HG03558 (cell line): ENCODE data around the gene ZNF611.
"Not testable (repeated sequence)": the region's sequence is repeated elsewhere in the genome, so short reads cannot be mapped to it uniquely, and the experiment has no call there.

Experiments used
- ATAC-seq: cut with Tn5 transposase; IDR thresholded peaks from one replicate; pipeline ENCODE4 v1.9.1; 2021; ENCODE audit warnings: moderate number of reproducible peaks; ENCODE audit not compliant: unreplicated experiment; ENCODE audit errors: extremely low read depth

ZNF611 gene

DNA sequence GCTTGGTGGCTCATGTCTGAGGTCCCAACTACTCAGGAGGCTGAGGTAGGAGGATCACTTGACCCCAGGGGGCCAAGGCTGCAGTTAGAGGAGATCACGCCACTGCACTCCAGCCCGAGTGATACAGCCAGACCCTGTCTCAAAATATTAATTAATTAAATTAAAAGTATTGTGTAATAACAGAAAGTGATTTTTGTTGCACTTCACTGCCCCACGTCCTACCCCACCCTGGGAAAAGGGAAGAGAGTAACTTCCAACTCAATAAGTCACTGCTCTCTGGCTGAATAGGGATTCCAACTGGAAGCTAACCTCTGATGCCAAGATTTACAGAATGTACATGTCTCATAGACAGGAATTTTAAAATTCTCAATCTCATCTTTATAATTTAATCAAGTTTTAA, 47.2 kb downstream of the ZNF611 start:
- no peak for ATAC-seq

DNA sequence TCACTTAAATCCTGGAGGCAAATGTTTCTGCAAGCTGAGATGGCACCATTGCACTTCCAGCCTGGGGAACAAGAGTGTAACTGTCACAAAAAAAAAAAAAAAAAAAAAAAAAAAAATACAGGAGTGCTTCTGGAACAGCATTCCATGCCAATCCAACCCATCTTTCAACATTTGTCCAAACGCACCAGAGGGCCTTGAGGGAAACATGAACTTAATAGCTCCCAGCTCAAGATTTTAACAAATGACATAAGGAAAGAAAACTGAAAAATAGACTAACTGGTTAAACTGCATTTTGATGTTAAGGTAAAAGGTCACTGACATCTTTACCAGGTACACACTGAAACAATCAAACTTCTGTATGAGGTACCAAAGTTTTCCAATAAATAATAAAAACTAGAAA, 49.0 kb downstream of the ZNF611 start:
- ATAC-seq: no peak

DNA sequence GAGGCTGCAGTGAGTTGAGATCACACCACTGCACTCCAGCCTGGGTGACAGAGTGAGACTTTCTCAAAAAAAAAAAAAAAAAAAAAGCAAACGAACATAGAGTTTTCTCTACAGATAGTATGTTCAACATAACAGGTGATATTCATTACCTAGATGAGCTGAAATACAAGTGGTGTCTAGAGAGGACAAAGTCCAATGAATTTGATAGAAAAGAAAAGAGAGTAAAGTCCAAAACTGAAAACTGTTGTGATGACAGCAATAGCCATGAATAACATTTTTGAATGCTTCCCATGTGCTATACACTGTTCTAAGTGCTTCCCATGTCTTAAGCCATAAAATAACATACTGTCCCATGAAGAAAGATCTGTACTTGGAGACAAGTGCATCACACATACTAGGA, 53.6 kb downstream of the ZNF611 start:
- not testable (repeated sequence) for ATAC-seq

DNA sequence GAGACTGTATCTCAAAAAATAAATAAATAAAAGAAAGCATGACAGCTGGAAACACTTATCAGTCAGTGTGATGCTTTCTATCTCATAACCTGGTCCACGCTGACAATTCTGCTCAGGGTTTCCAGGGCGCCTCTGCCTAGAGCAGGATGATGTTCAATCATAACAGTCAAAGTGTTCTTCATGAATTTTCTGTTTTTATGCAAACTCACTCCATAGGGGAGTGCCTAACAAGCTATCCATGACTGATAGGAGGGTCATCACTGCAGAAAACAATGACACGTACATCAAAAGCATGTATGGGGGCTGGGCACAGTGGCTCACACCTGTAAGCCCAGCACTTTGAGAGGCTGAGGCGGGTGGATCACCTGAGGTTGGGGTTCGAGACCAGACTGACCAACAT, 55.2 kb downstream of the ZNF611 start:
- ATAC-seq: no peak

DNA sequence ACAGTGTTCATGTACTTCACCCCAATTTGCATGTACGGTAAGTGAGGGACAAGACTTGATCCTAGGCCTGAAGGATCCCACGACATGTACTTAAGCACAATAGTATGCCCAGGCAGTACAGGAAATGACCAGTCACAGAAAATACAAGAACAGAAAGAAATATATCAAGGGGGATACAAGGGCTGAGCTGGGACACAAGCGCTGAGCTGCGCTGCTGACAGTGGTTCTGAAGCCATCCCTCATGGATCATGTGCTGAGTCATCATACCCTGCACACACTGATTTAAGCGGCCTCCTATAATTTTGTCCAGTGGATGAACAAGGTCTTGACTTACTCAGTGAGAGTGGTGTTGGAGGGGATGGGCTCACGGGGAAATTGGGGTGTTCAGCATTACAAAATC, 59.6 kb downstream of the ZNF611 start:
- ATAC-seq: not testable (repeated sequence)

DNA sequence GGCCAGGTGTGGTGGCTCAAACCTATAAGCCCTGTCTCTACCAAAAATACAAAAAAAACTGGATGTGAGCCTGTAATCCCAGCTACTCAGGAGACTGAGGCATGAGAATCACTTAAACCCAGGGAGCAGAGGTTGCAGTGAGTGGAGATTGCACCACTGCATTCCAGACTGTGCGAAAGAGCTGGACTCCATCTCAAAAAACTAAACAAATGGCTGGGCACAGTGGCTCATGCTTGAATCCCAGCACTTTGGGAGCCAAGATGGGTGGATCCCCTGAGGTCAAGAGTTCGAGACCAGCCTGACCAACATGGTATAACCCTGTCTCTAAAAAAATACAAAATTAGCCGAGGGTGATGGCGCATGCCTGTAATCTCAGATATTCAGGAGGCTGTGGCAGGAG, 61.8 kb downstream of the ZNF611 start:
- no peak for ATAC-seq

DNA sequence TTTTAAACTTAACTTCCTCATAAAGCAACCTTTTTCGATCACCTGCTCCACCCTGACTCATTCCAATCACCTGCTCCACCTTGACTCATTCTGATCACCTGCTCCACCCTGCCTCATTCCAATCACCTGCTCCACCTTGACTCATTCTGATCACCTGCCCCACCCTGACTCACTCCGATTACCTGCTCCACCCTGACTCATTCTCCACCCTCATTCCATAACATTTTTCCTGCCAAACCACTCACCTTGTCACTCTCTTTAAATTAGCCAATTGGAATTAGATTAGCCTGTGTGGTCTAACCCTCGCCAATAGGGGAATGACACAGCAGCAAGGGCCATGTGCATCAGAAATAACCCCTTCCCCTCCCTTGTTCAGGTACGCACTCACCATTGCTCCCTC, 64.8 kb downstream of the ZNF611 start:
- no peak for ATAC-seq

DNA sequence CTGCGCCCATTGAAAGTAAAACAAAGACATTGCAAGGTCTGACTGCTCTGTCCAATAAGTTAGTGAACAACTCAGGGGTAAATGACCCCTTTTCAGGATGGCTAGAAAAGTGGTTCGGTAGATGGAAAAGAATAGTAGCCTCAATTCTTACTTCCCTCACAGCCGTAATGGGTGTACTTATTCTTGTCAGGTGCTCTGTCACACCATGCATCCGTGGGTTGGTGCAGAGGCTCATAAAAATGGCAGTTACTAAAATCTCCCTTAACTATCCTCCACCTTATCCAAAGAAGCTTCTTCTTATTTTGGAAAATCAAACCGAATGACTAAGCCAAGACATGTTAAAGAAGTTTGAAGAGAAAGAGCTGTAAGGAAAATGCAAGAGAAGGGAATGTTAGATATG, 65.3 kb downstream of the ZNF611 start:
- no peak for ATAC-seq

DNA sequence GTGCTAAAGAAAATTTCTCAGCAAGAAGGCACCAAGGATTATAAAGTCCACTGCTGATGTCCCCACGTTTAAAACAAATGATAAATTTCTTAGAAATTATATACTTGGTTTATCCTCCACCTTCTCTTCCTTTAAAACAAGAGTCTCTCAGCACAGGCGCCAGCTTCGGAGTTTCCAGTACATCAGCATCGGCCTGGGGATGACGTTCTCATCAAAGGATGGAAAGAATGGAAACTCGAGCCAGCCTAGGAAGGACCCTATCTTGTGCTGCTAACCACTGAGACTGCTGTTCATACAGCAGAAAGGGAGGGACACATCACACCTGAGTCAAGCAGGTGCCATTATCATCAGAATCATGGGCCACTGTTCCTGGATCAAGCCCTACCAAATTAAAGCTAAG, 66.9 kb downstream of the ZNF611 start:
- ATAC-seq: no peak

DNA sequence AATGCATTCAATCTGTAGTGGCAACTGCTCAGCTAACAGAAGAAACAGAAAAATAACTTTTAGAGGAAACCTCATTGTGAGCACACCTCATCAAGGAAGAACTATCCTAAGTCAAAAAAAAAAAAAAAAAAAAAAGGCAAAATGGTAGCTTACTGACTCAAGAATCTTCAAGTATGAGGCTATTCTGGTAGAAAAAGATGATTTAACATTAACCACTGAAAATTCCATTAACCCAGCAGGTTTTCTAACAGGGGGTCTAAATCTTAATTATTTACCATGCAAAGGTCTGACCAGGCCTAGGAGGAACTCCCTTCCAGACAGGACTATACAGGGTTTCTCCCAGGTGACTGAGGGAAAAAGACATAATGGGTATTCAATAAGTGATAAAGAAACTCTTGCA, 68.3 kb downstream of the ZNF611 start:
- no peak for ATAC-seq

DNA sequence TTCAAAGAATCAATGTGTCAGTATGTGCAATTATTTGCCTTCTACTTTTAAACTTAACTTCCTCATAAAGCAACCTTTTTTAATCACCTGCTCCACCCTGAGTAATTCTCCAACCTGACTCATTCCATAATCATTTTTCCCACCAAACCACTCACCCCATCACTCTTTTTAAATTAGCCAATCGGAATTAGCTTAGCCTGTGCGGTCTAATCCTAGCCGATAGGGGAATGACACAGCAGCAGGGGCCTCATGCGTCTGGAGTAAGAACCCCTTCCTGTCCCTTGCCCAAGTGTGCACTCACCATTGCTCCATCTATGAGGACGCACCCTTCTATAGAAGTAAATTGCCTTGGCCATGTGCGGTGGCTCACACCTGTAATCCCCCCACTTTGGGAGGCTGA, 69.3 kb downstream of the ZNF611 start:
- ATAC-seq: no peak

DNA sequence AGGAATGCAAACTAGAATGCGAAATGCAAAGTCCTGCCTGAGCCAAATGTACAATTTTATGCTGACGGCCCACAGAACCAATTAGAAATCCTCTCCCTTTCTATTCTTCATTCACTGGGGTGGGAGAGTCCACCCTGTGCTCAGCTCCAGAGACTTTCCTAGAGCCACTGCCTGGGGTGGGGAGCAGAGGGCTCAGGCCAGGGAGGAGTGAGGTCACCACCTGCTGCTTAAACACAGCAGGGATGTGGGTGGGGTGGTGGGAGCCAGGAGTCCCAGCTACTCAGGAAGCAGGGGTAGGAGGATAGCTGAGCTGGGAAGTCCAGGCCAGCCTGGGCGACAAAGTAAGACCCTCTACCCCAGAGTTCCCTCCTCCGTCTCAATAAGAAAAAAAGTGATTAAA, 69.8 kb downstream of the ZNF611 start:
- no peak for ATAC-seq

DNA sequence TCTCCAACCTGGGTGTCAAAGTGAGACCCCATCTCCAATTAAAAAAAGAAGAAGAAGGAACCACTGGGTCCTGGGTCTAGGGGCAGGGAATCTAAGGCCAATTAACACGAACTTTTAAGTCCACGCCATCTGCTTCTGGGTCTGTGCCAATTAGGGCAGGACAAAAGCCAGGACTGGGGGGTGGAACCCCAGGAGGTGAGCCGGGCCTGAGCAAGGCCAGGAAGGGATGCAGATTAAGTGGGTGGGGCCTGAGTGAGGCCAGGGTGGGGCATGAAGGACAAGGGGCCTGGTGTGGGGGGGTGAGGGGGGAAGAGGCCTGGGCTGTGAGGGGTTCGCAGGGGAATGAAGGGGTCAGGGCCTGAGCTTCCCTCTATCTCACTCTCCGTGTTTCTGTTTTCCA, 70.4 kb downstream of the ZNF611 start:
- no peak for ATAC-seq

DNA sequence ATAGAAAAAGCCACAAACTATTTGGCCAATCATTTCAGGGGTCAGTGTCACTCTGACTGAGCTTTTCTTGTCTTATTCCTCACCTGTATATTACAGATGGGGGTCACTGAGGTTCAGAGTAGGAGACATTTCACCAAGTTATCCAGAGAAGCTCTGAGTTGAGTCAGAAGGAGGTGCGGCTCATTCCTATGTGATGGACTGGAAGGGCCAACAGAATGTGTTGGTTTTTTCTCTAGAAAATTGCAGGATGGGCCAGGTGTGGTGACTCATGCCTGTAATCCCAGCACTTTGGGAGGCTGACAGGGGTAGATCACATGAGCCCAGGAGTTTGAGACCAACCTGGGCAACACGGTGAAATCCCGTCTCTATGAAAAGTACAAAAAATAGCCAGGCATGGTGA, 72.2 kb downstream of the ZNF611 start:
- no peak for ATAC-seq

DNA sequence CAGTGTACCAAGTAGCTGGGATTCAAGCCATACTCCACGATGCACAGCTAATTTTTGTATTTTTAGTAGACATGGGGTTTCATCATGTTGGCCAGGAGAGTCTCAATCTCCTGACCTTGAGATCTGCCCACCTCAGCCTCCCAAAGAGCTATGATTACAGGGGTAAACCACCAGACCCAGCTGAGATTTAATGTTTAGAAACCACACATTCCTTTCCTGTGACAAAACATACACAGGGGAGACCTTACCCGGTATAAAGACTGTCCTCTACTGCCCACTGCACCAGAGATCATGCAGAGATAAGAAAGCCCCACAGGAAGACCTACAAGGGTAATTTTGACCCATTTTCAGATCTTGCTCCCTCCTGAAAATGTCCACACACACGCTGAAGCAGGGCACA, 73.9 kb downstream of the ZNF611 start:
- no peak for ATAC-seq

DNA sequence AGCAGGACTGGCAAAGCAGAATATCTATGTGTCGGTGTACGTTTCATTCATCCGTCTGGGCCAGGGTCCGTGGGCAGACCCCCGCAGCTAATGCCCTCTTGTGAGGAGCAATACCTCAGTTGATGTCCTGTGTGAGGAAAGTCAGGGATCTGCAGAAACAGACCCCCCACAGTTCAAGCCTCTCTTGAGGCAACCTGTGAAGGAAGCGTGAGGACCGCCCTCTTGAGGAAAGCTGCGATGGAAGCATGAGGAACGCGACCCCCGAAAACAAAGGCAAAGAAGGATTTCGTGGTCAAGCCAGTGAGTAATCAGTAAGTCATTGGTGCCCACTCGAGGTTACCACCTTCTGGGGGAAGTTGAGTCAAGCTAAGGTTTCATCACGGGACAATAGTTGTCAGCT, 75.8 kb downstream of the ZNF611 start:
- ATAC-seq: no peak

DNA sequence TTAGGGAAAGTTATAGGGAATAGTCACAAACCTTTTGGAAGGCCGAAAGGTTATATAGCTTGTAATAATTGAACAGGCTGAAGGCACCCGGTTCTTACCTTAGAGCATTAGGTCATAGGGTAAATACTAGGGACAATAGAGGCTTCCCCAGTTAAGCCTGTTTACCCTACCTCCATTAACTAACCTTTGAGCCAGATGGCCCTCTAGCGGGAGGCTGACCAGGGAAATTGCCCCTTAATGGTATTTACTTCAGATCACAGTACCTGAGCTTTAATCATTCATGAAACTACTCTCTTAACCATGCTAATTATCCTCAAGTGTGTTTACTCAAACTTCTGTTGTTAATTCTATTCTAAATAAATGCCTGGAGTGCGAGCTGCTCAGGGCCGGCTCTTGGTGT, 76.2 kb downstream of the ZNF611 start:
- ATAC-seq: no peak

DNA sequence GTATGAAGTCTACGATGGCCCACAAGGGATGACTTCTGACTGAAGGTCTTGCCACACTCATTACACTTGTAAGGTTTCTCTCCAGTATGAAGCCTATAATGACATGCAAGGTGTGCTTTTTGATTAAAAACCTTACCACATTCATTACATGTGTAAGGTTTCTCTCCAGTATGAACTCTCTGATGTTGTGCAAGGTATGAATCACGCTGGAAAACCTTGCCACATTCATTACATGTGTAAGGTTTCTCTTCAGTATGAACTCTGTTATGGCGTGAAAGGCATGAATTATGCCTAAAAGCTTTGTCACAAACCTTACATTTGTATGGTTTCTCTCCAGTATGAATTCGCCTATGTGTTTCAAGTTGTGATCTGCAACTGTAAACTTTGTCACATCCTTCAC, 81.7 kb downstream of the ZNF611 start:
- no peak for ATAC-seq
